ENCODE measurements around the gene PSMA6.

Gene PSMA6

DNA sequence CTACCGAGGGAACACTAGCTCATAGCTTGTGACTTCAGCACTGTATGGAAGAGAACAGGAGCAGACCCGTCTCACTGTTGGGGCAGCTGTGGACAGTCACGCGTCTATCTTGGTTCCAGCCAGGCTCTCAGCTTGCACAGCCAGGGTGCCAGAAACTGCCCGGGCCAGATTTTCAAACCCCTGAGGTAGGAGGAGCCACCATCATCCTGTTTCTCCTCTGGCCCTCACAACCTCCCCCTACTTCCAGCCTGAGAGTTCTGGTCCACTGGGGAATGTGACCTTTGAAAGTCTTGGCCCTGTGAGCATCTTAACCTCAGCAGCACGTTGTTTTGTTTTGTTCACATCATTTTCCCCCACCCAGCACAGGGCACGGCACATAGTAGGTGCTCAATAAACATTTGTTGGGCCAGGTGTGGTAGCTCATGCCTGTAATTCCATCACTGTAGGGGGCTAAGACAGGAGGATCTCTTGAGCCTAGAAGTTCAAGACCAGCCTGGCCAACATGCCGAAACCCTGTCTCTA is 50.4 kb downstream of the PSMA6 start:
- H3K9me2 ChIP-seq (replicated peaks; ENCODE audit: insufficient read depth, low read length), result no peaks in the 10 kb centered on the region
- no peak overlapping the region for H3K4me3 ChIP-seq (ENCODE audit: low read length)
- H3F3A ChIP-seq (ENCODE audit: insufficient read depth, low read length), result no peaks in the 10 kb centered on the region
- TF ChIP-seq EZH2phosphoT487 (IDR thresholded peaks at IDR 0.05; ENCODE audit: low read length) (no peak), EZH2 (optimal IDR thresholded peaks at IDR 0.05; ENCODE audit: low read depth, low read length) (no peak), CTCF (IDR thresholded peaks at IDR 0.05; ENCODE audit: low read length) (no peak)
- no peaks in the 10 kb centered on the region for H3K9me3 ChIP-seq (replicated peaks; ENCODE audit: insufficient read depth, low read length)
- H3K79me2 ChIP-seq (ENCODE audit: low read length), result no peaks in the 10 kb centered on the region
- no peaks in the 10 kb centered on the region for H3K4me1 ChIP-seq (ENCODE audit: low read length)
- no peak overlapping the region for H2AFZ ChIP-seq (ENCODE audit: low read length)
- no peak overlapping the region for H3K4me2 ChIP-seq (ENCODE audit: low read depth, low read length)
- H3K36me3 ChIP-seq (replicated peaks; ENCODE audit: insufficient read depth, low read length), result no peaks in the 10 kb centered on the region
- H4K20me1 ChIP-seq (ENCODE audit: insufficient read depth, low read length), result no peaks in the 10 kb centered on the region
- H3K27me3 ChIP-seq (replicated peaks; ENCODE audit: insufficient read depth, low read length), result no peaks in the 10 kb centered on the region
- H3K9ac ChIP-seq (ENCODE audit: low read length), result no peak overlapping the region
- no peak overlapping the region for H3K27ac ChIP-seq (ENCODE audit: low read length)
- no peak for DNase-seq

GRCh38 chr14:35343702-35344101 is 51.5 kb downstream of the PSMA6 start:
- Histone ChIP-seq H3K27me3 (replicated peaks; ENCODE audit: insufficient read depth, low read length) (no peaks in the 10 kb centered on the region), H3K9me3 (replicated peaks; ENCODE audit: insufficient read depth, low read length) (no peaks in the 10 kb centered on the region), H3K27ac (ENCODE audit: low read length) (no peak overlapping the region), H3K36me3 (replicated peaks; ENCODE audit: insufficient read depth, low read length) (no peaks in the 10 kb centered on the region), H3K9ac (ENCODE audit: low read length) (no peak overlapping the region), H3K4me3 (ENCODE audit: low read length) (no peak overlapping the region), H3K79me2 (ENCODE audit: low read length) (no peaks in the 10 kb centered on the region), H3K4me1 (ENCODE audit: low read length) (no peaks in the 10 kb centered on the region), H3K9me2 (replicated peaks; ENCODE audit: insufficient read depth, low read length) (no peaks in the 10 kb centered on the region), H4K20me1 (ENCODE audit: insufficient read depth, low read length) (no peaks in the 10 kb centered on the region), H3F3A (ENCODE audit: insufficient read depth, low read length) (no peaks in the 10 kb centered on the region), H3K4me2 (ENCODE audit: low read depth, low read length) (no peak overlapping the region), H2AFZ (ENCODE audit: low read length) (no peak overlapping the region)
- no peak for DNase-seq
- TF ChIP-seq EZH2phosphoT487 (IDR thresholded peaks at IDR 0.05; ENCODE audit: low read length) (no peak), CTCF (IDR thresholded peaks at IDR 0.05; ENCODE audit: low read length) (no peak), EZH2 (optimal IDR thresholded peaks at IDR 0.05; ENCODE audit: low read depth, low read length) (no peak)

- TF ChIP-seq EZH2 (optimal IDR thresholded peaks at IDR 0.05; ENCODE audit: low read depth, low read length) (no peak), CTCF (IDR thresholded peaks at IDR 0.05; ENCODE audit: low read length) (no peak), EZH2phosphoT487 (IDR thresholded peaks at IDR 0.05; ENCODE audit: low read length) (no peak)
- Histone ChIP-seq H3F3A (ENCODE audit: insufficient read depth, low read length) (no peaks in the 10 kb centered on the region), H3K4me2 (ENCODE audit: low read depth, low read length) (no peak overlapping the region), H2AFZ (ENCODE audit: low read length) (no peak overlapping the region), H3K4me1 (ENCODE audit: low read length) (no peaks in the 10 kb centered on the region), H3K9ac (ENCODE audit: low read length) (no peak overlapping the region), H3K9me2 (replicated peaks; ENCODE audit: insufficient read depth, low read length) (no peaks in the 10 kb centered on the region), H3K27ac (ENCODE audit: low read length) (no peak overlapping the region), H3K9me3 (replicated peaks; ENCODE audit: insufficient read depth, low read length) (no peaks in the 10 kb centered on the region), H3K36me3 (replicated peaks; ENCODE audit: insufficient read depth, low read length) (no peaks in the 10 kb centered on the region), H4K20me1 (ENCODE audit: insufficient read depth, low read length) (no peaks in the 10 kb centered on the region), H3K79me2 (ENCODE audit: low read length) (no peaks in the 10 kb centered on the region), H3K27me3 (replicated peaks; ENCODE audit: insufficient read depth, low read length) (no peaks in the 10 kb centered on the region), H3K4me3 (ENCODE audit: low read length) (no peak overlapping the region)
- DNase-seq, result no peak
These were observed 52.1 kb downstream of the PSMA6 start for GRCh38 chr14:35344107-35344807.

All from MM.1S (cell line).